HG02623 (cell line): ENCODE data around the gene MFRP.

Experiments used
- ATAC-seq: cut with Tn5 transposase; IDR thresholded peaks from one replicate; pipeline ENCODE4 v1.9.1; 2021; ENCODE audit warnings: moderate library complexity; ENCODE audit not compliant: unreplicated experiment

MFRP gene

DNA sequence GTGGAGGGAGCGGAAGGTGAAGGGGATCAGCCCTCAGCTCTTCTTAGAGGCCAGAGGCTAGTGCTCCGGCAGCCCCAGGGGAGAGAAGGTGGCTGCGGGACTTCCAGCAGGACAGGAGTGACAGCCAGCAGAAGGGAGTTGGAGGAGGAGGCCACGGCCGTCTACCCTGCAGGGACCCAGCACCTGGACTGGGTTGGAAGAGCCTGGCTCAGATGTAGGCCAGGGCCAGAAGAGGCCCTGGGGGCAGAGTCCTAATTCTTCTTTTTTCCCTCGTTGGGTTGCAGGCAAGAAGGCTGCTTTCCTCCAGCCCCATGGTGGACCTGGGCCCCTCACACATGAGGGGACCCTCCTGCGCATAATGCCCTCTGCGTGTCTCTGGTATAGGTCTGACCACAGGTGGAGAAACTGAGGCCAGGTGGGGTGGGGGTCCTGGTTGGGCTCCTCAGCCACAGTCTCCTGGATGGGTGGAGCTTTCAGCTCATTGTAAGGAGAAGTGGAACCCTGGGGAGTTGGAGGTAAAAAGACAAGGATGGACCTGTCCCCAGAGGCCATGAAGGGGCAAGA lies 27.3 kb downstream of the MFRP start:
- no peak for ATAC-seq

DNA sequence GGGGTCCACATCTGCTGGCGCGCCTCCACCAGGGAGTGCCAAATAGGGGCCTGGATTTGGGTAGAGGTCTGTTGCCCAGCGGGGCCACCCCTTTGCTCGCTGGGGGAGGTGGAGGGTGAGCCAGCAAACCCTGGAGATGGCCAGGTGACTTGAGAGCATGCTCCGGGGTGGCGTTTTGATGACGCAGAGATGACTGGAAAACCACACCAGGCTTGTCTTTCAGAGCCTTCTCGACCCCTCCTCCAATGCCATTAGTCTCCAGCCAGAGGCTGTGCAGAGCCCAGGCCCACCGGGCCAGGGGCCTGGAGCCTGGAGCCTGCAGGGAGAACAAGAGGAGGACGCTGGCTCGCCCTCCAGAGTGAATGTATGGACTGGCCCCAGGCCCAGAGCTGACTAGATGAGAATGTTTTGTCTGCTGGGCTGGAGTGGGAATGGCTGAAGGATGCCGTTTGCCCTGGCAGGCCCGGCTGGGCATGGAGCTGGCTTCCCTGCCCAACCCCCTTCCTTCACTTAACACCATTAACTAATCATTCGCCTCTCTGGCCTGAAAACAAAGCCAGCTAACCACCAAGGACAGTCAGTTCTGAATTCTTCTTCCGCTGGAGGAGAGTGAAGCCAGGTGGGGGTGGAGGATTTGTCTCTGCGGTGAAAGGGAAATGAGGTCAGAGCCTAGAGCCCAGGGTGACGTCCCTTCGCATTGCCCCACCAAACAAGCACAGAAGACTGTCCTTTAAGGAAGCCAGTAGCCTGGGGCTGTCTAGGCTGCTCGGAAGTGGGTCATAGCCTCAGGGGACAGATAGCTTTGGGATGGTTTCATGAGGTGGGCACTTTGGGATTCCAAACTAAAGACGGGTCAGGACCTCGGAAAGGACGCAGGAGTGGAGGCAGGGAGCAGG lies 28.0 kb downstream of the MFRP start:
- no peak for ATAC-seq

DNA sequence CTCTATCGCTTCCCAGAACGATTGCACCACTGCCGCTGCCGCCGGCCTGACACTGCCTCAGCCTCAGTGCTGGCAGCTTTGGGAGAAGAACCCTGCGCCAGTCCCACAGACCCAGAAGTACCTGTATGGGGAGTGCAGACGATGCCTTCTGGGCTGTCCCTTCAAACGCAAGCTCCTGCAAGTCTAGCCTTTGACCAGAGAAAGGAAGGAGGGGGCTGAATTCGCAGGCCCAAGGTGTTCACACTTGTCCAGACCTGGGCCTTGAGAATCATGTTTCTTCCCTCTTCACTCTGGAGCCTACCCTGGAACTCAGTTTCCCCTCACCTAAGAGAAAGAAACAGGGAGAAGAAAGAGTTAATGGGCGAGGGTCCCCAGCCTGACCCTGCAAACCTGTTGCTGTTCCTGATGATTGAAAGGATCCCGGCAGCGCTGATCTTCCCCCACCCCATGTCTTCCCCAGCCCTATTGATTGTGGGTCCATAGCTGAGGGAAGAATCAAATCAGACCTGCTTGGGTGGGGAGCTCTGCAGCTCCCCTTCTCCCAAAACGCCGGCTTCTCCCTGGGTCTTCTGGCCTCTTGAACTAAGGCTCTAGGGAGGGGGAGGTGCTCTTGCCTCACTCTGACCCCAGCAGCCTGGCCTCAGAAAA lies 28.8 kb downstream of the MFRP start:
- no peak for ATAC-seq

DNA sequence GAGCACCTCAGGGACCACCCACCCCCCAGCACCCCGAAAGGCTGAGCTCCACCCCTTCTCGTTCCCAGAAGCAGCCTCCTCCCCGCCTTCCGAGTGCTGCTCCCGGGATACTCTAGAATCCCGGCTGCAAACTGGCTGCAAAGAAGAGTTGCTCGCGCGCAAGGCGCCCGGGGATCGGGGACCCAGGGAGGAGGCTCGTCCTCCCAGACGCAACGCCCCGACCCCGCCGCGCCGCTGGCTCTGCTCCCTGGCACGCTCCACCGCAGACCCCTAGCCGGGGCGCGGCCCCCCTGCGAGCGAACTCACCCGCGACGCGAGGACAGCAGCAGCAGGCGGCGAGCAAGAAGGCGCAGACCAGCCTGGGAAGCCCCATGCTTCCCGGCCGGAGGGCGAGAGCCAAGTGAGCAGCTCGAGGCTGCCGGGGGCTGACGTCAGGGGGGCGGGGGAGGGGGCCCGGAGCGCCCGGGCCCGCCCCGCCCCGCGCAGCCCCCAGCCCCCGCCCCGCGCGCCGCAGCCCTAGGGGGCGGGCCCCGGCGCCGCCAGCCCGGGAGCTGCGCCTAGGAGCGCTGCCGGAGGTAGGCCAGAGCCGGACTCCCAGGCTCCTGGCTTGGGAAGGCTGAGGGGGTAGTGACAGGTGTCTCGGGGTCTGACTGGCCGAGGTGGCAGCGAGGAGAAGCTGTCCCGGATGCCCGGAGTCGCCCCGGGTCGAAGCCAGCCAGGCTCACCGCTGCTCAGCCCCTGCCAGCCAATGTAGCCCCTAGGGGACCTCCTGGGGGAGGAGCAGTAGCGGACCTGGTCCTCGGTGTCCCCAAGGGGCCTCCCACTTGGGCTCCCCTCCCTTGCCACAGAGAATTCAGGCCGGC lies 29.5 kb downstream of the MFRP start, which contains the start of gene MCAM:
Gene MCAM, minus strand, starts transcription at position 402 of the 863 bp plus-strand sequence. Its CDS starts 29 bp downstream, at position 373.
- no peak for ATAC-seq

DNA sequence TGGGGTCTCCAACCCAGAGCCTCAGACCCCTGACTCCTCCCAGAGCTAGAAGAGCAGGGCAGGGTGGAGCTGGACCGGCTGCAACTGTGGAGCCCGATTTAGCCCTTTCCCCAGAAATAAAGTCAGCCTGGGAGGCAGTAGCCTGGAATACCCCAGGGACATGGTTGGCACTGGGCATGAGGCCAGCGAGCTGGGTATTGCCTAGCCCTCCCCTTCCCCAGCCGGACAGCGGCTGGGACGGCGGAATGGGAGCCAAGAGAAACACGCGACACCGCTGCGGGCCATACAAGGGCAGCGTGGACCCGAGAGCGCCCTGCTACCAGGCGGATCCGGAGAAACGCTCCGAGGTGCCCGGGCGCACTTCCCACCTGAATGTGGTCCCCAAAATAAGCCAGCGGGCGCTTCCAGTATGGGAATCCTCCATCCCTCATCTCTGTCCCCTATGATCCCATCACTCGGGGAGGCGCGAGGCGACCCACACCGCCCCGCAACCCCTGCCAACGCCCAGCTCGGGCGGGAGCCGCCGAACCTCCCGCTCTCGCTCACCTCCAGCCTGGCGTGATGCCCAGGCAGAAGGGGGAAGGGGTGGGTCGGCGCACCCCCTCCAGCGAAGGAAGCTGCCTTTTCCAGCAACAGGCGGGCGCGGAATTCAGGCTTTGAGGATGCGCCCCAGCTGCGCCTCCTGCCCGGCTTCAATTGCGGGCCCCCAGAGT lies 30.3 kb downstream of the MFRP start:
- no peak for ATAC-seq

DNA sequence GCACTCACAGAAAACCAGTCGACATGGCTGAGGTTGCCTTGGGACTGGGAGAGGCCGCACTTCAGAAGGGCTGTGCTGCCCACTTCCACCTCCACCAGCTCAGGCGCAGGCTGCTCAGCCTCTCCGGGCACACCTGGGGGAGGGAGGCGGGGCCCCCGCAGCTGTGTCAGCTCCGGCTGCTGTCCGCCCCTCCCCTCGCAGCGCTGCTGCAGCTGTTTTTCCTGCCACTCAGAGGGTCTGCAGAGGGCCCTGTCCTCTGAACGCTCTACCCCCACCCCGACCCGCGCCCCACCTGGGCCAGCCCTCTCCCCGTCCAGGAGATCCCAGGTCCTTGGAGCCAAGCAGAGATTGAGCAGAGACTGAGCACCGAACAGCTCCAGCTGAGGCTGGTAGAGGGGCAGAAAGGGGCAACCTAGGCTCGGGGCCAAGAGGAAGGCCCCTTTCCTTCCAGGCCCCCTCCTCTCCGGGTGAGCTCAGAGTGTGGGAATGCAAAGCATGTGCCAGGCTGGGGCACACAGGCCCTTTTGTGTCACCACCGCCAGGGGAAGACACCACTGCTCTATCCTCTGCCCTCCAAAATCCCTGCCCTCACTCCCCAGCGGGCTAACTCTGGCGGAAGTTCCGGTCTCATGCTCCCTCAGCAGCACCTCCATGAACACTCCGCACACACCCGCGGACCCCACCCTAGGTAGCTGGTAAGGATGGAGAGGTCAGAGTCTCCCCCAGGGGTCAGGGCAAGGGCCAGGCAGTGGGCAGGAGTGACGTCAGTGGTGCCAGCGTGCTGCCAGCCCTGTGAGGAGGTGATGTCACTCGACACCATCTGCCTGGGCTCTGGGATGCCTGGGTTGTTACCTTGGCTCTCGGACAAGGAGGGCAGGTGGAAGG lies 31.1 kb downstream of the MFRP start:
- peak; percentile 39 for ATAC-seq

DNA sequence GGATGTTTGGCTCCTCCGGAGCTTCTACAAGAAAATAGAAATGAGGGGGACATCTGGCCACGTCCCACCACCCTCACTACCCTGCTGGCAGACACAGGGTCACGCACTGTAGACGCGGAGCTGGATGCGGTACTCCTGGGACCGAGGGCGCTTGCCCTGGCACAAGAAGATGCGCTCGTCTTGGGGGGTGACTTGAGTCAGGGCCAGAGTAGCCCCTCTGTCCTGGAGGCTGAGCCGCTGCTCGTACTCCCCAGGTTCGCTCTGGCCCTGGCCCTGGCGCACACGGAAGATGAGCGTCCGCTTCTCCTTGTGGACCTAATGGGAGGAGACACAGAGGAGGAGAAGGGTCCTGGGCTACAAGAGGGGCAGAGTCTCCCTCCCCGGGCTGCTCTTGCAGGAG lies 31.8 kb downstream of the MFRP start:
- no peak for ATAC-seq

DNA sequence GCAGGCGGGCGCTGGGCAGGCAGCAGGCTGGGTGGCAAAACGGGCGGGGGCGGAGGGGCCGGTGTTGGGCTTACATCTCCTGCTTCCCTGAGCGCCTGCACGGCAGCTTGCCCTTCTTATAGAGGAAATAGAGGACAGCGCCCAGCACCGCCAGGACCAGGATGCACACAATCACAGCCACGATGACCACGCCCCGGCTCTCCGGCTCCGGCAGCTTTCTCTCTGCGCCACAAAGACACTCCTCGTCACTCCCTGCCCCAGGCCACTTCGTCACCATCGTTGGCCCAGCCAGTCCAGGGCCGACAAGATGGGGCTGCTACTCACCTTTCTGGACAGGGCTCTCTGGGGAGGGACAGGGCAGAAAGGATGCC lies 35.8 kb downstream of the MFRP start:
- ATAC-seq = no peak

DNA sequence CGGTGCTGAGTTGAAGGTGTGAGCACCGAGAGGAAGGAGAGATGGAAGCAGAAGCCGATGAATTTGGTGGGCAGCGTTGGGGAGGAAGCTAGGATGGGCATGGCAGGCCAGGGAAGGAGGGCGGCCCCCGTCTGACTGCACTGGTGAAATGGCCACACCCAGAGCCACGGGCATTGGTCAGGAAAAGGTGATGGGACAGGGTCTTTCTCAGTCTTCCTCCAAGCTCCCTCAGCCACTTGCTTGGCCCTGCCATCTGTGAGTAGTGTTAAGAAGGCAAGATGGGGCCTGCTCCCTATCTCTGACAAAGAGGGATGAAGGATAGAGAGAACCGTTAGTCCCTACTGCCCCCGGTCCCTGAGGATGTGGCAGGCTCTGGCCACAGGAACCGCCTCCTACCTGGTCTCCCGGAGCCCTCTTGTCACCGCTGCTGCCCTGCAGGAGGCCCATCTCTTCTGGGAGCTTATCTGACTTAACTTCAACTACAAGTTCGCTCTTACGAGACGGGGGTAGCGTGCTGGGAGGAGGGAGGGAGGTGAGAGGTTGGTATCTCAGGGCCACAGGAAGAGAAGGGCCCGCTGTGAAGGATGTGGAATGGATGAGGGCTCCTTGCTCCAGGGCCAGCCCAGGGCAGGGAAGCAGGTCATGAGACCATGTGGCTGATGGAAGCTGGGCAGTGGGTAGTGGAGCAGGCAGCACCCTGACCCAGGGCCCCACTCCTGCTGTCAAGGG lies 36.4 kb downstream of the MFRP start:
- ATAC-seq = no peak

DNA sequence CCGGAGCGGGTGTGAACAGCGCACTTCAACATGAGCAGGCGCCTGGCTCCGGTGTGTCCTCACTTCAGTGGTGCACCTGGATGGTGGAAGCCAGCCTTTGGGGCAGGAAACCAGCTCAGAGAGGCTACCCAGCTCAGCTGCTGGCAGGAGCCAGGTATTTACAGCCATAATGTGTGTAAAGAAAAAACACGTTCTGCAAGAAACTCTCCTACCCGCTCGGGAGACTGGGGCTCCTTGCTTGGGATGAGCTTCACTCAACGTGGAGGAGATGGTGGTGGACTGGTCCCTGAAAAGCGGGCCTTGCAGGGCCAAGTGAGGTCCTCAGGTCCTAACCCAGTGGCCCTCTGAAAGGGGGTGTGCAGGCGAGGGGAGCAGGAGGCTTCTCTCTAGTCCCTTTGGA lies 37.1 kb downstream of the MFRP start:
- ATAC-seq = no peak

DNA sequence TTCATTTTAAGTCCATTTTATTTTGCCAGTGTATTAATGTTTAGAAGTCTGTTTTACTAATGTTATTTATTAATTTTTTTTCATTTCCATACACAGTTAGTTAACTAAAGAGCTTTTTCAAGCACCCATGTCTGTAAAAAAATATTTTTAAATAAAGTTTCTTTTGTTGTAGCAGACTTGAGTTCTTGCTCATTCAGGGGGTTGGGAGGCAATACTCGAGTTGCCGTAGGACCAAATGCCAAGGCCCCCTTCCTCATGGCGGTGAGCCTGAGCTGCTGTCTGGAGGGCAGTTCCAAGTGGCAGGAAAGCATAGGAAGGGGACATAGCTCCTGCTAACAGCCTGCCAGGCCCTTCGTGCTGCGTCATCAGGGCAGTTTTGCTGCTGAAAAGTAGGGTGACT lies 38.5 kb downstream of the MFRP start:
- ATAC-seq = no peak

DNA sequence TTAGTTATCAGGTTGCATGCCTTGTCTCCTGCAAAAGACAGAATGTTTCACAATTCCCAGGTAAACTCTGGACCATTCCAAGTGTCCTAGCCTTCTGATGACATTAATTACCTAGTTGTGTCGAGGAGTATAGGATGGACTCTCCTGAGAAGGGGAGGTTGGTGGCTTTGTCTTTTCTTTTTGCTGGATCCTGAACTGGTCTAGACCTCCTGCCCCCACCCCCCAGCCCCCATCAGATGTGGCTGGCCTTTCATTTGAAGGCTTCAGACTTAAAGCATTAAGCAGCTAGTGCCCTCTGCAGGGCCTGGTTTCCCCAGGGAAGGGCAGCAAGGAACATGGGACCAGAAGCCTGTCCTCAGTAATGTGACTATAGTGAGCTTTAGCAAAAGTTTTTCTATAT lies 39.3 kb downstream of the MFRP start:
- ATAC-seq = no peak

DNA sequence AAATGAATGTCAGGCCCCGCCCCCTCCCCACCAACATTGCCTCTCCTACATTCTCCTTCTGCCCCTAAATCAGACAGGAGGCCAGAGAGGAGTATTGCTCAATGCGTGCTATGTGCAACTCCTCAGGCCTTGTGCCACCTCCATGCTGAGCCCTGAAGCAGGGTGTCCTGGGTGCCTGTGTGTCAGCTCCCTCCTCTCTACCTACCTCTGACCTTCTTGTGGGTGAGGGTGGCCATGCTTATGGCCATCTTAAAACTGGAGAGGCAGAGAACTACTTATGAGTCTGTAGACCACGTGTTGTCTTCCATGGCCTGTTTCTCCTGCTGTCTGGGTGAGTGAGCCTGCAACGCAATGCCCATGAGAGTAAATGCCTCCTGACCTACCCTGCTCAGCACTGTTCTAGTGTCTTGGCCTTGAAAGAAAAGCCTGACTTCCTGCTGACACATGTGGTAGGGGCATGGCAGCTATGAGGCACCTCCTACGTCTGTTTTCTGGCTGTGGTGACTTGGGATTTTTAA lies 40.1 kb downstream of the MFRP start:
- no peak for ATAC-seq

DNA sequence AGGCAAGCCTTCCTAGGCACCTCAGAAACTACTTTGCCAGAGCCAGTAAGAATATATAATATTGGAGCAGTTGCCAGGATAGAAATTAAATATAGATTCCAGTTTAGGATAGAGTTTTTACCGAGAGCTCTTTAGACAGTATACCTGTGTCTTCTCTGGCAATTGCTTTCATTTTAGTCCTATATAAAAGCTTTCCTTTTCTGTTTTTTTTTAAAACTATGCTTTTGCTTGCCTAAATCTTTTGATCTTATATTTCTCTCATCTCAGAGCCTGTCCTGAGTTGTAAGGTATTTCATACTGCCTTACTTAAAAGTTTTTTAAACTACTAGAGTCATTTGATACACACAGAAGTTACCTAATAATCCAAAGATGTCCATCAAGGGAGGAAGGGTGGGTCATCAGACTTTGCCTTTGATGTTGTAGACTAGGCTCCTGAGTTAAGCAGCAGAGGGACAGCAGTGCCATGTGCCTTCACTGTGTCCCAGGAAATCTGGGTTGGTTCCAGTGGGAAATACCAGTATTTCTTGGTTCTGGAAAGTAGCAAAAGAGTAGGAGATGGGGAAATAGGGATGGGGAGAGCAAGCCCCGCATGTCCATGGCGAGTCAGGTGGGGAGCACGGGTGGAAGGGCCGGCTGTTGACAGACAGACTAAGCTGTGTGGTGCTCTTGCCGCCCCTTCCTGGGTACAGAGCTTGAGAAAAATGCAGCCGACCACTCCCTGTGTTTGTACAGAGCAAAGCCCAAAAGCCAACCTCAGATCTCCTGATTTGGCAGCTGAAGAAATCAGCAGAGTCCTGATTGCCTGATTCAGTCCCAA lies 40.7 kb downstream of the MFRP start:
- no peak for ATAC-seq

DNA sequence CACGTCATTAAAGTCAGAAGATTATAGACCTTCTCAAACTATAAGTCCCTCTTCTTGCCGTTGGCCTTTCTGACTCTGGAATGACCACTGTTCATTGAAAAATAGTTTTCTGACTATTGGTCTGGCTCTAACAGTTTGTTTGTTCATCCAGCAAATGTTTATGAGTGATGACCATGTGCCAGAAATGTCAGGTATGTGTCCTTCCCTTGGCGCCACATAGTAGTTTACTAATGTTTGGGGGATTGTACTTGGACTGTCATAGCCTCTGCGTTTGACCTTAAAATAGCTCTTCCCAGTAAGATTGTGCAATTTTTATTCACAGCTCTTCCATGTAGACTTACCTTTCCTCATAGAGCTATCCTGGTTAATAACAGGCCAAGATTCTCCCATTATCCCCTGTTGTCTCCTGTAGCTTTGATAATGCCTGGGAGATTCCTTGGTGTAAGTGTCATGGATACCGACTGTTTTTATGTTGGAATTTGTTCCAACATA lies 43.2 kb downstream of the MFRP start:
- no peak for ATAC-seq

DNA sequence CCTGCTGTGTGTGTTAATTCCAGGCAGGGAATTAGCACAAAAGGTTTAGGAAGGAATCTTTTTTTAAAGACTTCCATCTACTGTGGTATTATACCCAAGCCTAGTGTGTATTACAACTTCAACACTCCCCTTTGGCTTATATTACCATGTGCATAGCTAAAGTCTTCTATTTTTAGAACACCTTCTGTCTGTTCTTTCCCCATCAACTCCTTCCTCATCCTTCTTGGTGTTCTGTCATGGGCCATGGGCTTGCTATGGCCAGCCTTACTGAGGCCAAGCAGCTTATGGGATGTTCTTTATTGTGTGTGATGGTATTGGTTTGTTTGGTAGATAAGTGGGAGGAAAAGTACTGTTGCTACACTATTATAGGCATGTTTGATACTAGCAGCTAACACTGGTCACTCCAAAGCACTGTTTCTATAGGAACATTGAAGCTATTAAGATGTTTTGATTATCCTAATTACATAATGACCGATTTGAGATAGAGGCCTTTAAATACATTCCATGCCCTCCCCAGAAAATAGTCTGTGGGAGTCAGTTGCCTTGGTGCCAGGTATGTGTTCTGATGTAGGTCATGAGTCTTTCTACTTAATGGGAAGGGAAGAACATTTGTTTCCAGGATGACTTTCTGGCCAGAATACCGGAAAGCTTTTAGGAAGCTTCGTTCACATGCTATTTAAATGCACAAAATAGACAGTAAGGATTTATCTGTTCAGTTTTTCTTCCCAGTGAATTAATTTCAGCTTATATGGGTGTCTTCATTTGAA lies 46.1 kb downstream of the MFRP start:
- no peak for ATAC-seq

DNA sequence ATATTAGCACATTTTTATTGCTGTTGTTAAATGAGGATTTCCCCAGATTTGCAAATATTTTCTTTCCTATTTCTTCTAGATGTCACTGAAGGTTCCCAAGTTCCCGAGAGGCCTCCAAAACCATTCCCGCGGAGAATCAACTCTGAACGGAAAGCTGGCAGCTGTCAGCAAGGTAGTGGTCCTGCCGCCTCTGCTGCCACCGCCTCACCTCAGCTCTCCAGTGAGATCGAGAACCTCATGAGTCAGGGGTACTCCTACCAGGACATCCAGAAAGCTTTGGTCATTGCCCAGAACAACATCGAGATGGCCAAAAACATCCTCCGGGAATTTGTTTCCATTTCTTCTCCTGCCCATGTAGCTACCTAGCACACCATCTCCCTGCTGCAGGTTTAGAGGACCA lies 47.1 kb downstream of the MFRP start:
- ATAC-seq = no peak
